GM19023 (cell line): ENCODE measurements around the gene VWCE.

Experiments used
- ATAC-seq: cut with Tn5 transposase; IDR thresholded peaks from one replicate; pipeline ENCODE4 v1.9.1; 2021; ENCODE audit warnings: mild to moderate bottlenecking, moderate library complexity; ENCODE audit not compliant: unreplicated experiment

The VWCE gene

GRCh38 chr11:61331651-61332050 lies 36.5 kb upstream of the VWCE start:
- ATAC-seq = no peak

DNA sequence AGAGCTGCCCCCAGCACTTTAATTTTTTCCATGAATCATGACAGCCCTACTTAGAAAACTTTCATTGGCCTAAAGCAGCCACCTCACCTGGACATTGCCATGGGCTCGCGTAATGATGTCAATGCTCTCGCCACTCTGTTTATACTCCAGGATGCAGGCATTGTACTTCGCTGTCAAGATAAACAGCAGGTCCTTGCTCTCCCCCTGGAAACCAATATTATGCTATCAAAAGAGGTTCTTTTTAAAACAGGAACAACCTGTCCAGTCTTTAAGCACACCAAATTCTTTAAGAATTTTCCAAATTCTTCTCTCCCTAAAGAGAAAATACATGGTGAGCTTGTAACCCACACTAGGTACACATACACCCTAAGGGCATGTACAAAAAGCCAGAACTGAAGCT lies 34.8 kb upstream of the VWCE start:
- no peak for ATAC-seq

- ATAC-seq = no peak
These were observed 33.2 kb upstream of the VWCE start for GRCh38 chr11:61328351-61328750.

DNA sequence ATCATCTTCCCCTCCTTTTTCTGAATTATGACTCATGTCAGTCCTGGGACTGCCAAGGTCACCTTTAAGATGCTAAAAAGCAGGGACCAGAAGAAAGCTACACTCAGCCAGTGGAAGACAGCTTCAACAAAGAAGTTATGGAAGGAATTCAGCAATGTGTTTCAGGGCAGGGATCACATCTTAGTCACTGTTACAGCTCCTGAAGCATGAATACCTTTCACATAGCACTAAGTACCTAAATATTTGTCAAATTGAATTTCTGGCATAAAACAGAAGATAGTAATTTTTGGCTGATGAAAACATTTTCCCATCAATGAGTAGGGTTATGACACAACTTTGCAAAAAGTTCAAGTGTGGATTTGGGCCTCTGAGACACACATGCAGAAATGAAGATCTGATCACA lies 32.6 kb upstream of the VWCE start:
- ATAC-seq = no peak

- no peak for ATAC-seq
These were observed 30.7 kb upstream of the VWCE start for GRCh38 chr11:61325649-61326414.

- no peak for ATAC-seq
These were observed 20.1 kb upstream of the VWCE start for GRCh38 chr11:61315260-61315659.

- ATAC-seq = no peak
These were observed 15.6 kb upstream of the VWCE start for GRCh38 chr11:61310749-61311148.

- ATAC-seq = no peak
These were observed 14.6 kb upstream of the VWCE start for GRCh38 chr11:61309739-61310138.

- no peak for ATAC-seq
These were observed 14.0 kb upstream of the VWCE start for GRCh38 chr11:61309141-61309540.

- no peak for ATAC-seq
These were observed 12.2 kb upstream of the VWCE start for GRCh38 chr11:61307354-61307753.

DNA sequence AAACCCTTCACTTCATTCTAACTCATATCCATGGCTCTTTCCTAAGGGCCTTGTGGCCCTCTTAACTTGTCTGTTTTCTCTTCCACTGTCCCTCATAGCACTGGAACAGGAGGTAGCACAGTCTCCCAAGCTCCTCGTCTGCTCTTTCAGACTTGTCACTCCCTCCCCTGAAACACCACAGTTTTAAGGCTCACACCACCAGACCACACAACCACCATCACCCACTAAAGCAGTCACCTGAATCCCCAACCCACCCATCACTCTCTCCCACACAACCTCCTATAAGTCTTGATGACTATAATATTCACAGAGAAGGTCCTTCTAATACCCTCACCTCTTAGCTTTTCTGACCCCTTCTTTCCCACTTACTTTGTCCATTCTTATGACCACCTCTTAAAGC lies 11.1 kb upstream of the VWCE start:
- ATAC-seq = no peak

GRCh38 chr11:61305417-61305816 lies 10.3 kb upstream of the VWCE start:
- ATAC-seq = no peak

GRCh38 chr11:61303725-61304124 lies 8.6 kb upstream of the VWCE start:
- ATAC-seq = no peak

DNA sequence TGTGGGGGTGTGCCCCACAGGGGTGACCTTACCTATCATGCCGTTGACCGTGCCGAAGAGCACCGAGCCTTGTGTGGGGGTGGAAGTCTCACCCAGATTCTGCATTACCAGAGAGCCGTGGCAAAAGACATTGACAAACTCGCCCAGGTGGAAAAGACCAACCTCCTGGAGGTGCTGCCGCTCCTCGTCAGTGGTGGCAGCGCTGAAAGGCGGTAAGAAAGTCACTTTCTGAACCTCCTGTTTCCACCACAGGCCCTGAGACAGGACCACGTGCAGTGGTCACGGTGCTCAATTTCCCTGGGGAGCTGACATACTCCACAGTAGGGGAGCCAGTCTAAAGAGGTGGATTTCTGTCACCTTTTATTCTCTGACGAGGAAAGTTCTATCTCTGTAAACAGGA lies 7.4 kb upstream of the VWCE start:
- ATAC-seq = no peak

GRCh38 chr11:61298663-61299244 lies 3.6 kb upstream of the VWCE start:
- no peak for ATAC-seq

- ATAC-seq = no peak
These were observed 2.6 kb upstream of the VWCE start for GRCh38 chr11:61297746-61298145.

GRCh38 chr11:61297341-61297740 lies 2.2 kb upstream of the VWCE start:
- ATAC-seq = no peak

DNA sequence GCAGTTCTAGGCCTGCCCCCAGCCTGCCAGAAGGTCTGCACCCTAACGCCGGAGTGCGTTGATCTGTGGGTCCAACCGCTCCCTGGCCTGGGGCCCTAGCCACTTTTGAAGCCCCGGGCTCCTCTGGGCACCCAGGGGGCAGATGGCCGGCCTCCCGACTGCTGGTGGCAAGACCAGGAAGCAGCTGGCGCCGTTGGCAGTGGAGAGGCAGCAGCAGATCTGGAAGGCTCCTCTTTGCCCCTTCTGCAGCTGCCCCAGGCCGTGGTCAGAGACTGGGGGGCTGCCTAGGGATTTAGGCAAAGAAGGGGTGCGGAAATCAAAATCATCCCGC lies 445 bp upstream of the VWCE start:
- no peak for ATAC-seq

DNA sequence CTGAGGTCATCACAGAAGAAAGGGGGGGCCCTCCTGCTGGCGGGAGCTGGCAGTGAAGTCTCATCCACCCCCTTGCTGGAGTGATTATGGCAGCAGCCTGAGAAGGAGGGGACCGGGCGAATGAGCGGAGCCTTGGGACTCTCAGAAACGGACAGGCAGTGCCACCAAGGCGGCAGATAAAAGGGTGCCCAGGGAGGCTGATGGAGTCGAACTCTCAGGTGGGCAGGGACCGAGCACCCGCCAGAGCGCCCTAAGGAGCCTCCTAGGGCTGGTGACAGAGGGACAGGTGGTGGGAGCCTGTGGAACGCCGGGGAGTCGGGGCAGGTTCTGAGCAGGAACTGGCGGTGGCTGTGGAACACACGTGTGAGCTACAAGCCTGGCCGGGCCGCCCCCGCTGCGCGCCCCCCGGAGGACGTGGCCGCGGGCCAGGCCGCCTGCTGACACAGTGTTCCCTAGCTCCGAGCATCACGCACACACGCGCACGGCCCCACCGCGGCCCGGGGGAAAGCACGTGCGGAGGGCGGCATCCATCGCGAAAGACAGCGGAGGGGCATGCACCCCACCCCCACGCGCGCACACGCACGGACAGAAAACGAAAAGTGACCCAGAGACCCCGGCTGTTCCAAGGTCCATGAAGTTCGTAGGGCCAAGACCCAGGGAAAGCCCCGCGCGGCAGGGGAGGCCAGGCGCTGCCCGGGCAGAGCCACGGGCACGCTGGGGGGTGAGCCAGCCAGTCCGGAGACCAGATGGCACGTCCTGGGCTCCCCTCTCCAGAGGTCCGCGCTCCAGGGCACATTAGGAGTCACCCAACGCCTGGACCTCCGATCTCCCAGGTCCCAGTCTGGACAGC lies 1.0 kb downstream of the VWCE start:
- peak; percentile 38 for ATAC-seq

- no peak for ATAC-seq
These were observed 2.8 kb downstream of the VWCE start for GRCh38 chr11:61292356-61292755.

DNA sequence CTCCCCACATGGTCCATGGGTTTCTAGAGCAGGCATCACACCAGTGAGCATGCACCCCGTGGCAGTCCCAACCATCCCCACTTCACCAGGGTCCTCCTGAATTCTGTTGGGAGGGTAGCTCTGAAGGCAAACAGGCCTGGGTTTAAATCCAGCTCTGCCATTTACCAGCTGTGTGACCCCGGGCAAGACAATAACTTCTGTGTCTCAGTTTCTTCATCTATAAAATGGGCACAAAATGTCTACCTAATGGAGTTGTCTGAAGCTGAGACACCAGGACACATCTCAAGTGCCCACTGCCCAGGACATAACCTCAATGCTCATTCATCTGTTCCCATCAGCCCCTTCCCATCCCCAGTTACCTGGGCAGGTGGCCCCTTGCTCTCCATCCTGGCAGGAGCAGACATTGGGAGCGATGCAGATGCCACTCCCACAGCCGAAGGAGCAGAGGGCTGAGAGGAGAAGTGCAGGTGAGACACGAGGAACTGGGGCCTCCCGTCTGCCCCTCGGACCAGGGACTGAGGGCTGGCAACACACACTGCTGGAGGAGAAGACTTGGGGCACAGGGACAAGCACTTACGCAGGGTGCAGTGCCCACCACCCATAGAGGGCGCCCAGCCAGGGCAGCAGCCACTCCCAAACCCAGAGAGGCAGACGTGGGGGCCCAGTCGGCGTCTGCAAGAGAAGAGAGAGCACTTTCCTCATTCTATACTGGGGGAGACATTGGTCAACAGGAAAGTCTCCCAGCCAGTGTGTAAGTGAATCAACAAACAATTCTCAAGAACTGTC lies 4.0 kb downstream of the VWCE start:
- ATAC-seq = no peak
